ENCODE data around the gene TEX2. TPM values are rescaled to one million over a fixed set of nuclear protein-coding genes. Genes with fewer than 3 reads are reported as not detected.

TEX2 gene
- total and polyA plus RNA-seq, 2 experiments from 2014 or later: 26.9 to 37.0 TPM

DNA sequence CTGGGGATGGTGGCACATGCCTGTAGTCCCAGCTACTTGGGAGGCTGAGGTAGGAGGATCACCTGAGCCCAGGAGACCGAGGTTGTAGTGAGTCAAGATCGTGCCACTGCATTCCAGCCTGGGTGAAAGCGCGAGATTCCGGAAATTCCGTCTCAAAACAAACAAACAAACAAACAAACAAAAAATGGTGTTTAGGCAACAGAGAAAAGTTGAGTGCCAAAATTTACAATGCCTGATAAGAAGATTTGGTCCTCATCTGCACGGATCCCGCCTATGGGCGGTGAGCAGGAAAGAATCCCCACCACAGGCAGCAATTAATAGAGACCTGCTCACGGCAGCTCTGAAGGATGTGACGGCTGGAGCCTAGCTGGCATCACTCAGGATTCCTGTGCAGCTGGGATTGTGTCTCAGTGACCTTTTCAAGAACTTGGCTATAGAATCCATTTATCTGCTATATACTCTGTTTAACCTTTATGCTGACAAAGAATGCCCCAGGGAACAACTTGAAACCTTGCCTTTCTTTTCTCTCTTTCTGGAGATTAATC, 14.0 kb upstream of the TEX2 start:
- Histone ChIP-seq H3F3A (ENCODE audit: insufficient read depth) (no peaks in the 10 kb centered on the region; the same call in 1 of the 2 replicates), H3K4me2 (ENCODE audit: unreplicated experiment) (no peak overlapping the region), H3K79me2 (ENCODE audit: insufficient read depth) (no peaks in the 10 kb centered on the region), H4K20me1 (ENCODE audit: insufficient read depth) (no peaks in the 10 kb centered on the region), H3K9ac (no peak overlapping the region), H3K4me3 (no peak overlapping the region), H3K27me3 (replicated peaks; ENCODE audit: insufficient read depth) (no peaks in the 10 kb centered on the region), H3K27ac (no peak overlapping the region), H3K36me3 (ENCODE audit: low read depth) (no peaks in the 10 kb centered on the region), H3K9me2 (ENCODE audit: insufficient read depth) (no peaks in the 10 kb centered on the region), H2AFZ (peak overlapping the region; percentile 24; the same call in 1 of the 2 replicates), H3K9me3 (ENCODE audit: low read depth) (no peaks in the 10 kb centered on the region), H3K4me1 (ENCODE audit: insufficient read depth) (peaks cover 6% of the 10 kb centered on the region; the same call in 1 of the 2 replicates)
- 90 to 96% methylated on average over 11 of the region's 11 CpGs for WGBS, 2 experiments (ENCODE audit: low coverage in 1 of 2, low lambda C conversion rate in 2 of 2, missing lambda C conversion rate in 2 of 2)
- no peak for TF ChIP-seq EZH2phosphoT487 (IDR thresholded peaks at IDR 0.05; ENCODE audit: insufficient read depth, low read depth)
- no peak for TF ChIP-seq EZH2 (IDR thresholded peaks at IDR 0.05; ENCODE audit: insufficient read depth, poor library complexity, severe bottlenecking)
- in situ Hi-C loops (cut with MboI): loop anchor here (10.0 to 25.0 kb wide), 2 partner anchors 242 to 365 kb away; partner anchors contain the start of genes CSHL1 and GH1
- no peak for DNase-seq

DNA sequence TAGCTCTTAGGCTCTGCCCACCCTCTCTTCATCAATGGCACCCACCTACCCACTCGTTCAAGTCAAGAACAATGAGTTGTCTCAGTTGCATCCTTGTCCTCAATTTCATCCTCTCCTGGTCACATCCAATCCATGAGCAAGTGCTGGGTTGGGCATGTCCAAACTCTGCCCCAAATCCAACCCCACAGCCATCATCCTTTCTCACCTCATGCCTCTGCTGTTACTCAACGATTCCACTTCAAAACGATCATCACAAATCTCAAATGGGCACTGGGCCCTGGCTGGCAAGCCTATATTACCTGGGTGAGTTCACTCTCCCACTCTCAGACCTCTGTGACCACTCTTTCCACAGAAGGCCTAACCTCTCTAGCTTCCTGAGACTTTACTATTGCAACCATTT, 12.0 kb upstream of the TEX2 start:
- Histone ChIP-seq H3K4me2 (ENCODE audit: unreplicated experiment) (no peak overlapping the region), H3K4me3 (no peak overlapping the region), H3K9me3 (ENCODE audit: low read depth) (no peaks in the 10 kb centered on the region), H3K4me1 (ENCODE audit: insufficient read depth) (0 out of 2 replicates have a peak, but pooled peaks cover 6% of the 10 kb centered on the region), H3K79me2 (ENCODE audit: insufficient read depth) (no peaks in the 10 kb centered on the region), H3K27ac (no peak overlapping the region), H3K27me3 (replicated peaks; ENCODE audit: insufficient read depth) (no peaks in the 10 kb centered on the region), H3K9me2 (ENCODE audit: insufficient read depth) (no peaks in the 10 kb centered on the region), H4K20me1 (ENCODE audit: insufficient read depth) (no peaks in the 10 kb centered on the region), H2AFZ (no peak overlapping the region), H3K9ac (no peak overlapping the region), H3K36me3 (ENCODE audit: low read depth) (no peaks in the 10 kb centered on the region), H3F3A (ENCODE audit: insufficient read depth) (no peaks in the 10 kb centered on the region; the same call in 1 of the 2 replicates)
- in situ Hi-C loops (cut with MboI): loop anchor here (10.0 to 25.0 kb wide), 2 partner anchors 240 to 363 kb away; partner anchors contain the start of genes CSHL1 and GH1
- no peak for DNase-seq
- TF ChIP-seq EZH2 (IDR thresholded peaks at IDR 0.05; ENCODE audit: insufficient read depth, poor library complexity, severe bottlenecking): no peak
- TF ChIP-seq EZH2phosphoT487 (IDR thresholded peaks at IDR 0.05; ENCODE audit: insufficient read depth, low read depth): no peak
- WGBS, 2 experiments (ENCODE audit: low coverage in 1 of 2, low lambda C conversion rate in 2 of 2, missing lambda C conversion rate in 2 of 2): 69 to 70% methylated on average over 3 of the region's 3 CpGs

- no peaks in the 10 kb centered on the region for H3K27me3 ChIP-seq (replicated peaks; ENCODE audit: insufficient read depth)
- H3F3A ChIP-seq (ENCODE audit: insufficient read depth): no peaks in the 10 kb centered on the region; the same call in 1 of the 2 replicates
- no peak for DNase-seq
- no peak overlapping the region for H2AFZ ChIP-seq
- no peak overlapping the region for H3K4me3 ChIP-seq
- TF ChIP-seq EZH2 (IDR thresholded peaks at IDR 0.05; ENCODE audit: insufficient read depth, poor library complexity, severe bottlenecking) (no peak), EZH2phosphoT487 (IDR thresholded peaks at IDR 0.05; ENCODE audit: insufficient read depth, low read depth) (no peak)
- 71 to 78% methylated on average over 6 of the region's 6 CpGs for WGBS, 2 experiments (ENCODE audit: low coverage in 1 of 2, low lambda C conversion rate in 2 of 2, missing lambda C conversion rate in 2 of 2)
- in situ Hi-C loops (cut with MboI): loop anchor here (10.0 kb wide), 1 partner anchor 238 kb away; no protein-coding TSS in a partner anchor
- no peak overlapping the region for H3K9ac ChIP-seq
- no peaks in the 10 kb centered on the region for H3K9me3 ChIP-seq (ENCODE audit: low read depth)
- H3K4me1 ChIP-seq (ENCODE audit: insufficient read depth): no peaks in the 10 kb centered on the region
- no peaks in the 10 kb centered on the region for H4K20me1 ChIP-seq (ENCODE audit: insufficient read depth)
- no peaks in the 10 kb centered on the region for H3K79me2 ChIP-seq (ENCODE audit: insufficient read depth)
- no peaks in the 10 kb centered on the region for H3K36me3 ChIP-seq (ENCODE audit: low read depth)
- H3K4me2 ChIP-seq (ENCODE audit: unreplicated experiment): no peak overlapping the region
- H3K9me2 ChIP-seq (ENCODE audit: insufficient read depth): no peaks in the 10 kb centered on the region
- no peak overlapping the region for H3K27ac ChIP-seq
Observed at GRCh38 chr17:64273006-64273405, 9.9 kb upstream of the TEX2 start.

DNA sequence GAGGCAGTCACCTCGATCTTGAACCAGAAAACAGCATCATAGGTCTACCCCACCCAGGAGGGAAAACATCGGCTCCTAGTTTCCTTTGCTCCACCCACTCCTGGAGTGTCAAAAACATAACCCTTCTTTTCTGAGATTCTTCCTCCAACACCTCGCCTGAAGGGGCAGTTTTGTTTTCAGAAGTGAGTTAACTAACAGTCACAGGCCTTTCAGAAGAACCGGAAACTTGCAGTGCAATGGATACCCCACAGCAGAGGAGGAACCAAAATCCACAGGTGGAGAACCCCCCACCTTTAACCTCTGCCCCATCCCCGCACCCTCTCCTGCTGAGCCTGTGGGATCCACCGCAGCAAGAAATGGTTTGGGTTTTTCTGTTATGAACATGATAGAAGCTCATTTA, 7.8 kb upstream of the TEX2 start:
- Histone ChIP-seq H4K20me1 (ENCODE audit: insufficient read depth) (no peaks in the 10 kb centered on the region), H3K79me2 (ENCODE audit: insufficient read depth) (no peaks in the 10 kb centered on the region), H3K27me3 (replicated peaks; ENCODE audit: insufficient read depth) (no peaks in the 10 kb centered on the region), H3K4me2 (ENCODE audit: unreplicated experiment) (no peak overlapping the region), H3K9ac (no peak overlapping the region), H3K4me1 (ENCODE audit: insufficient read depth) (no peaks in the 10 kb centered on the region), H3F3A (ENCODE audit: insufficient read depth) (no peaks in the 10 kb centered on the region), H3K36me3 (ENCODE audit: low read depth) (no peaks in the 10 kb centered on the region), H3K9me2 (ENCODE audit: insufficient read depth) (no peaks in the 10 kb centered on the region), H2AFZ (no peak overlapping the region), H3K27ac (no peak overlapping the region), H3K4me3 (no peak overlapping the region), H3K9me3 (ENCODE audit: low read depth) (no peaks in the 10 kb centered on the region)
- in situ Hi-C loops (cut with MboI): loop anchor here (10.0 kb wide), 1 partner anchor 236 kb away; no protein-coding TSS in a partner anchor
- TF ChIP-seq EZH2 (IDR thresholded peaks at IDR 0.05; ENCODE audit: insufficient read depth, poor library complexity, severe bottlenecking): no peak
- TF ChIP-seq EZH2phosphoT487 (IDR thresholded peaks at IDR 0.05; ENCODE audit: insufficient read depth, low read depth): no peak
- 71 to 73% methylated on average over 6 of the region's 6 CpGs for WGBS, 2 experiments (ENCODE audit: low coverage in 1 of 2, low lambda C conversion rate in 2 of 2, missing lambda C conversion rate in 2 of 2)
- no peak for DNase-seq

All from GM23248 (cell line).